ENCODE measurements around the gene NCK2. TPM values are rescaled to one million over a fixed set of nuclear protein-coding genes. Genes with fewer than 3 reads are reported as not detected.

The NCK2 gene
- polyA plus RNA-seq, 1 of the 3 experiments (the other 2 are of a cell fraction): 42.8 TPM

GRCh38 chr2:105803337-105803736 lies 58.6 kb downstream of the NCK2 start:
- peaks cover 69% of the 10 kb centered on the region for H4K20me1 ChIP-seq (ENCODE audit: insufficient read depth)

More at GRCh38 chr2:105803337-105803736, 58.6 kb downstream of the NCK2 start:
- Histone ChIP-seq H3F3A (replicated peaks; ENCODE audit: insufficient read depth) (no peaks in the 10 kb centered on the region), H3K36me3 (replicated peaks in 1 of 2; ENCODE audit: control insufficient read depth in 1 of 2, insufficient read depth in 2 of 2, low read length in 1 of 2) (no peaks in the 10 kb centered on the region), H3K27ac (ENCODE audit: low read depth in 2 of 2, low read length in 1 of 2) (peak overlapping the region in 1 of 2 experiments; percentile 90; a peak in 2 of 4 replicates), H3K4me2 (no peak overlapping the region), H2AFZ (ENCODE audit: low read depth) (no peak overlapping the region), H3K9ac (no peak overlapping the region), H3K9me2 (no peaks in the 10 kb centered on the region), H3K9me3 (no peaks in the 10 kb centered on the region), H3K4me3 (ENCODE audit: low read depth in 2 of 2, low read length in 1 of 2) (no peak overlapping the region), H3K4me1 (ENCODE audit: control insufficient read depth in 1 of 2, insufficient read depth in 2 of 2, low read depth in 1 of 2, low read length in 1 of 2) (peaks cover 13 to 32% of the 10 kb centered on the region in 2 experiments; a peak in 3 of 4 replicates), H3K27me3 (ENCODE audit: insufficient read depth) (no peaks in the 10 kb centered on the region), H3K79me2 (ENCODE audit: insufficient read depth) (peaks cover 70% of the 10 kb centered on the region)
- TF ChIP-seq REST (IDR thresholded peaks at IDR 0.05; ENCODE audit: low read depth, low read length): no peak
- TF ChIP-seq IRF3 (IDR thresholded peaks at IDR 0.05; ENCODE audit: low read depth, low read length): no peak
- TF ChIP-seq ELF1 (IDR thresholded peaks at IDR 0.05): no peak
- no peak for TF ChIP-seq JUND (IDR thresholded peaks at IDR 0.05)
- TF ChIP-seq TAF1 (IDR thresholded peaks at IDR 0.05; ENCODE audit: borderline replicate concordance, low read depth, low read length): no peak
- TF ChIP-seq RXRA (IDR thresholded peaks at IDR 0.05; ENCODE audit: borderline replicate concordance, low read depth): no peak
- no peak for TF ChIP-seq MEF2A (IDR thresholded peaks at IDR 0.05; ENCODE audit: borderline replicate concordance, low read depth)
- no peak for TF ChIP-seq ZBTB33 (IDR thresholded peaks at IDR 0.05; ENCODE audit: borderline replicate concordance, low read depth)
- TF ChIP-seq TEAD4 (IDR thresholded peaks at IDR 0.05; ENCODE audit: borderline replicate concordance, insufficient read depth): no peak
- no peak for TF ChIP-seq SMC3 (IDR thresholded peaks at IDR 0.05; ENCODE audit: low read depth, low read length)
- TF ChIP-seq GATA2 (CRISPR knock-in tag; IDR thresholded peaks at IDR 0.05): no peak
- TF ChIP-seq NRF1 (IDR thresholded peaks at IDR 0.05; ENCODE audit: low read depth, low read length): no peak
- TF ChIP-seq USF1 (IDR thresholded peaks at IDR 0.05; ENCODE audit: borderline replicate concordance, low read depth): no peak
- TF ChIP-seq RCOR1 (IDR thresholded peaks at IDR 0.05; ENCODE audit: low read length): no peak
- TF ChIP-seq POLR2AphosphoS5 (IDR thresholded peaks at IDR 0.05; ENCODE audit: low read depth, low read length): no peak
- TF ChIP-seq CTCF (IDR thresholded peaks at IDR 0.05): no peak
- ChIA-PET CTCF (interaction anchor here (1.3 kb wide), 1 partner anchor 10 kb away, joined by 8 read pairs; no protein-coding TSS in a partner anchor), POLR2A (no interaction called here)
- DNase-seq: no peak
- 93% methylated on average over 3 of the region's 3 CpGs for WGBS (ENCODE audit: low lambda C conversion rate)

Measured in SK-N-SH (cell line).